OCI-LY7 (cell line): ENCODE measurements around the gene FOXP3.

Source experiments
- CTCF ChIP-seq: fragments of 200-600 bp; sonication (generic); conservative IDR thresholded peaks from 2 replicates; pipeline ENCODE4 v1.5.1; 2014; ENCODE audit warnings: mild to moderate bottlenecking, antibody characterized with exemption, low read length, moderate library complexity, mixed read lengths
- EZH2phosphoT487 ChIP-seq: fragments of 200-600 bp; sonication (generic); IDR thresholded peaks from 2 replicates; pipeline ENCODE4 v1.6.1; 2018; ENCODE audit warnings: low read depth, borderline replicate concordance, mild to moderate bottlenecking, mixed run types, antibody characterized with exemption, low read length, moderate library complexity, mixed read lengths

- TF ChIP-seq CTCF, result no peak
- no peak for TF ChIP-seq EZH2phosphoT487
Observed at GRCh38 chrX:49227726-49228125, 36.8 kb downstream of the FOXP3 start.
